ENCODE data around the gene FGD4.

DNA sequence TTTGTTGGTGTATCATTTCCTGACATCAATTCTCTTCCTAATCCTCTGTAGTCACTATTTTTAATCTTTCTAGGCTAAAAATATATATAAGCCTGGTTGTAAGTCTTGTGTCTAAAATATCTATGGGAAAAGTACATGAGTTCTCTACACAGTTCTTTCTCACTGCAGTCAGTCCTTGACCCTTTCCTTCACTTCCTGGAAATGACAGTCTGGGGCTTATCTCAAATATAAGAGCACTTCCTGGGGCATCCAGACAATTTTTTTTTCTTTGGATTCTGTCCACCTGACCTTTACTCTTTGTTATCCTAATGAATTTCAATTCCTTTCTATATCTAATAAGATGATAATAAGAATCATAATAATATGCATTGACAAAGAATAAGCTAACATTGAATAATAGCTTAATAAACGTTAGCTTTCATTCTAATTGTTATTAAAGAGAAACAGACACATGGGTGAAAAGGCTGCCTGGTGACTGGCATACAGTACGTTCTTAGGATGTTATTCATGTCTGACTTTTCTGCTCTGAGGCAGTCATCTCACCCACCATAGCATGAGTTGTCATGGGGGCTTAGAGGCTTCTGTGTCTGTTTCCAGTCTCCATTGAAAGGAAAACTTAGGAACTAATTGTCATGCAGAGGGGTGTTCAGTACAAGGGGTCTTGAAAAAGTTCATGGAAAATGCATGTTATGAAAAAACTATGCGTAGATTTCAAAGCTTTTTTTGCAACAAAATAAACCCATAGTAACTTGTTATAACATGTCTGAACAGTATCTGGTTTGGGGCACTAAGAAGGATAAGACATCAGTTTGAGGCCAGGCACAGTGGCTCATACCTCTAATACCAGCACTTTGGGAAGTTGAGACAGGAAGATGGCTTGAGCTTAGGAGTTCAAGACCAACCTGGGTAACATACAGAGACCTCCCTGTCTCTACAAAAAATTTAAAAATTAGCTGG is 213.6 kb downstream of the FGD4 start:
- TF ChIP-seq CTCF (IDR thresholded peaks at IDR 0.05) (no peak), POLR2A (IDR thresholded peaks at IDR 0.05) (no peak), POLR2AphosphoS5 (IDR thresholded peaks at IDR 0.05) (no peak)
